Vagina (tissue), 2 donors: Measurements from ENCODE around the gene SLC9A2.

Source experiments
- CTCF ChIP-seq, 3 experiments: fragments of 450-650 bp in 2 of 3; fragments of 200-600 bp in 1 of 3; sonication (generic) in 1 of 3; IDR thresholded peaks; one replicate each; pipeline ENCODE4 v1.5.1; 2017 to 2019; ENCODE audit warnings: antibody characterized with exemption in 3 of 3, mild to moderate bottlenecking in 2 of 3, moderate library complexity in 2 of 3
- POLR2AphosphoS5 ChIP-seq, 2 donors: sonication (generic); formaldehyde crosslinking; IDR thresholded peaks; one replicate each; pipeline ENCODE4 v1.9.0; 2017; ENCODE audit warnings: antibody characterized with exemption in 2 of 2, mild to moderate bottlenecking in 2 of 2, low read depth in 1 of 2; ENCODE audit not compliant: insufficient read depth in 1 of 2

GRCh38 chr2:102601730-102602129 is 17.6 kb upstream of the SLC9A2 start:
- no peak for TF ChIP-seq POLR2AphosphoS5 (IDR thresholded peaks at IDR 0.05; ENCODE audit: insufficient read depth in 1 of 2, low read depth in 1 of 2)
- TF ChIP-seq CTCF (IDR thresholded peaks at IDR 0.05), result no peak
